Adrenal gland (tissue), 12 donors: ENCODE measurements around the gene PLA2G2F. TPM values are rescaled to one million over a fixed set of nuclear protein-coding genes. Genes with fewer than 3 reads are reported as not detected.

Source experiments
- DNase-seq, 7 donors: peaks; one replicate each; pipeline ENCODE4 v3.0.0-alpha.2; 2019 to 2020
- H3K27ac ChIP-seq, 5 donors: fragments of 200-600 bp; sonication (generic) in 4 of 5; 1 replicate in 3 of 5; 2 replicates in 2 of 5; pipeline versions ENCODE4 v1.5.1 to v1.8.0; 2016 to 2020; ENCODE audit warnings: mild to moderate bottlenecking in 1 of 5
- H3K27me3 ChIP-seq: fragments of 200-600 bp; 2 replicates; pipeline ENCODE4 v1.8.0; 2021
- H3K36me3 ChIP-seq, 2 donors: fragments of 200-600 bp; replicated peaks in 1 of 2; 1 replicate in 1 of 2; 2 replicates in 1 of 2; pipeline versions ENCODE4 v1.5.1 to v1.8.0; 2018 to 2022
- H3K4me1 ChIP-seq, 2 donors: fragments of 200-600 bp; replicated peaks in 1 of 2; 1 replicate in 1 of 2; 2 replicates in 1 of 2; pipeline versions ENCODE4 v1.5.1 to v1.8.0; 2018 to 2021
- H3K4me3 ChIP-seq, 4 donors: fragments of 200-600 bp; sonication (generic) in 3 of 4; one replicate each; pipeline ENCODE4 v1.5.1; 2016 to 2018
- H3K9me3 ChIP-seq, 3 donors: fragments of 200-600 bp; sonication (generic) in 1 of 3; replicated peaks in 1 of 3; 1 replicate in 2 of 3; 2 replicates in 1 of 3; pipeline versions ENCODE4 v1.5.1 to v1.8.0; 2016 to 2021
- CTCF ChIP-seq, 6 experiments: fragments of 450-650 bp in 4 of 6; fragments of 200-600 bp in 2 of 6; sonication (generic) in 1 of 6; IDR thresholded peaks; 1 replicate in 5 of 6; 2 replicates in 1 of 6; pipeline versions ENCODE4 v1.5.1 to v1.8.0; 2016 to 2021; ENCODE audit warnings: antibody characterized with exemption in 6 of 6, mild to moderate bottlenecking in 2 of 6, moderate library complexity in 1 of 6
- POLR2A ChIP-seq, 2 donors: fragments of 450-650 bp; IDR thresholded peaks; one replicate each; pipeline ENCODE4 v1.6.1; 2017; ENCODE audit warnings: antibody characterized with exemption in 2 of 2, mild to moderate bottlenecking in 2 of 2, moderate library complexity in 1 of 2
- WGBS, 4 donors: extraction: QIAGEN DNeasy Blood & Tissue Kit in 2 of 4; methylation state at CpG; one replicate each; pipeline versions ENCODE4 v1.1.5 to v1.1.7; 2013 to 2017; 5-methylcytosine and 5-hydroxymethylcytosine counted together
- intact Hi-C, 2 donors: fragments of 100-400 bp; cut with DNase I; formaldehyde crosslinking; loops; one replicate each; pipeline versions ENCODE4 v1.14.1 to v1.15.0; 2022 to 2023
- polyA plus RNA-seq, 3 donors: library from polyadenylated mRNA; stranded (reverse); fragments of 200-250 nt in 2 of 3; fragments of 350-450 nt in 1 of 3; fragmentation: Illumina TruSeq in 1 of 3; extraction: RNeasy Lipid Tissue Mini Kit (QIAGEN cat#74804) in 1 of 3; gene quantifications; one replicate each; pipeline ENCODE4 v1.2.3, GENCODE V29; 2013 to 2014
- total RNA-seq, 9 donors: library from RNA; depleted of rRNA in 4 of 9; stranded (reverse); fragments of >200 nt in 4 of 9; fragments of 120-200 nt in 1 of 9; fragmentation: NEBNext Ultra II Directional in 1 of 9; extraction: Animal tissue kit (Norgen Biotek cat#: 25700) in 1 of 9; gene quantifications; one replicate each; pipeline versions ENCODE4 v1.1.0 to v1.2.4, GENCODE V29; 2013 to 2023
- donor health status: healthy with polysubstance abuse.
- donor health status: Bipolar disorder and iron deficiency.
- donor health status: DM: yes; HTN: yes; CAD: no.
- donor health status: DM: no; HTN: no; CAD: no.
- donor health status: DM: no; HTN: no; CAD: no.
- donor health status: DM: yes; HTN: yes; CAD: no.

The PLA2G2F gene
- total and polyA plus RNA-seq, 12 donors = 0.08 TPM; not detected in 11

GRCh38 chr1:20151906-20152598 lies 12.9 kb downstream of the PLA2G2F start:
- Histone ChIP-seq H3K27ac (peak overlapping the region in 1 of 5 donors; percentile 76), H3K4me3 (peak overlapping the region in 1 of 4 donors; percentile 29), H3K27me3 (no peaks in the 10 kb centered on the region), H3K4me1 (peaks cover 5 to 13% of the 10 kb centered on the region in 2 donors), H3K9me3 (no peaks in the 10 kb centered on the region), H3K36me3 (no peaks in the 10 kb centered on the region)
- intact Hi-C loops = loop anchor here (2.0 to 5.0 kb wide), 3 partner anchors 50 to 233 kb away; partner anchors contain the start of gene PLA2G2E (in 1 of the 2)
- peak; percentile 82 to 90 (median 84) for DNase-seq
- WGBS, 4 donors = 0 to 12% (median 4%) methylated on average over 5 to 29 of the region's 29 CpGs
- TF ChIP-seq POLR2A (IDR thresholded peaks at IDR 0.05) = no peak
- TF ChIP-seq CTCF (IDR thresholded peaks at IDR 0.05) = peak; percentile 87 to 97 (median 94)

GRCh38 chr1:20152599-20152930 lies 13.4 kb downstream of the PLA2G2F start:
- no peaks in the 10 kb centered on the region for H3K27me3 ChIP-seq
- peaks cover 5 to 13% of the 10 kb centered on the region in 2 donors for H3K4me1 ChIP-seq
- H3K36me3 ChIP-seq = no peaks in the 10 kb centered on the region
- H3K27ac ChIP-seq = peak overlapping the region in 2 of 5 donors; percentile 56 to 76
- H3K4me3 ChIP-seq = no peak overlapping the region
- H3K9me3 ChIP-seq = no peaks in the 10 kb centered on the region
- no peak for DNase-seq
- WGBS, 4 donors = 45 to 89% (median 57%) methylated on average over 3 to 7 of the region's 7 CpGs
- TF ChIP-seq POLR2A (IDR thresholded peaks at IDR 0.05) = no peak
- TF ChIP-seq CTCF (IDR thresholded peaks at IDR 0.05) = peak in 2 of 6 experiments; percentile 15 to 25
- intact Hi-C loops = loop anchor here (2.0 to 5.0 kb wide), 3 partner anchors 50 to 234 kb away; partner anchors contain the start of gene PLA2G2E (in 1 of the 2)

- TF ChIP-seq POLR2A (IDR thresholded peaks at IDR 0.05) (no peak), CTCF (IDR thresholded peaks at IDR 0.05) (no peak)
- H3K36me3 ChIP-seq = no peaks in the 10 kb centered on the region
- H3K27me3 ChIP-seq = no peaks in the 10 kb centered on the region
- 38 to 76% (median 60%) methylated on average over 6 of the region's 6 CpGs for WGBS, 4 donors
- peak in 4 of 7 donors; percentile 39 to 55 (median 43) for DNase-seq
- H3K4me1 ChIP-seq = peaks cover 5 to 13% of the 10 kb centered on the region in 2 donors
- no peaks in the 10 kb centered on the region for H3K9me3 ChIP-seq
- no peak overlapping the region for H3K4me3 ChIP-seq
- intact Hi-C loops = loop anchor here (2.0 to 5.0 kb wide), 3 partner anchors 51 to 234 kb away; partner anchors contain the start of gene PLA2G2E (in 1 of the 2)
- peak overlapping the region in 2 of 5 donors; percentile 56 to 76 for H3K27ac ChIP-seq
These were observed 13.9 kb downstream of the PLA2G2F start for GRCh38 chr1:20153000-20153418.

- intact Hi-C loops = loop anchor here (5.0 kb wide), 2 partner anchors 52 to 232 kb away; partner anchors contain the start of gene PLA2G2E (in 1 of the 2)
- Histone ChIP-seq H3K27ac (peak overlapping the region in 2 of 5 donors; percentile 41 to 71), H3K27me3 (no peaks in the 10 kb centered on the region), H3K9me3 (no peaks in the 10 kb centered on the region), H3K4me1 (peaks cover 5 to 13% of the 10 kb centered on the region in 2 donors), H3K4me3 (no peak overlapping the region), H3K36me3 (no peaks in the 10 kb centered on the region)
- no peak for TF ChIP-seq POLR2A (IDR thresholded peaks at IDR 0.05)
- no peak for TF ChIP-seq CTCF (IDR thresholded peaks at IDR 0.05)
- DNase-seq = no peak
- 80 to 90% (median 83%) methylated on average over 13 to 18 of the region's 18 CpGs for WGBS, 4 donors
These were observed 15.2 kb downstream of the PLA2G2F start for GRCh38 chr1:20154301-20154831.
